Ascending aorta (tissue), 2 donors: ENCODE measurements around the gene FAM222A. TPM values are rescaled to one million over a fixed set of nuclear protein-coding genes. Genes with fewer than 3 reads are reported as not detected.

Experiments used
- DNase-seq, 2 donors: peaks; one replicate each; pipeline ENCODE4 v3.0.0-alpha.2; 2019; ENCODE audit warnings: low spot score in 2 of 2
- H3K27ac ChIP-seq, 2 donors: fragments of 200-600 bp; sonication (generic); one replicate each; pipeline ENCODE4 v1.5.1; 2016 to 2017; ENCODE audit warnings: mild to moderate bottlenecking in 1 of 2
- H3K27me3 ChIP-seq: fragments of 200-600 bp; sonication (generic); one replicate; pipeline ENCODE4 v1.5.1; 2017
- H3K36me3 ChIP-seq, 2 donors: fragments of 200-600 bp; sonication (generic); one replicate each; pipeline ENCODE4 v1.5.1; 2016
- H3K4me1 ChIP-seq, 2 donors: fragments of 200-600 bp; sonication (generic); one replicate each; pipeline ENCODE4 v1.5.1; 2016 to 2017; ENCODE audit warnings: mild to moderate bottlenecking in 1 of 2
- H3K4me3 ChIP-seq, 2 donors: fragments of 200-600 bp; sonication (generic); one replicate each; pipeline ENCODE4 v1.5.1; 2016 to 2017; ENCODE audit warnings: mild to moderate bottlenecking in 1 of 2
- H3K9me3 ChIP-seq, 2 donors: fragments of 200-600 bp; sonication (generic); one replicate each; pipeline ENCODE4 v1.5.1; 2016
- intact Hi-C: fragments of 100-400 bp; cut with DNase I; formaldehyde crosslinking; loops from one replicate; pipeline ENCODE4 v1.15.1; 2023
- total RNA-seq: library from RNA; depleted of rRNA; stranded (reverse); fragments of >200 nt; gene quantifications from one replicate; pipeline ENCODE4 v1.1.0, GENCODE V29; 2016
- TF ChIP-seq, protein P1 (sequence below), 3 experiments: fragments of 200-600 bp in 2 of 3; fragments of 450-650 bp in 1 of 3; sonication (generic) in 2 of 3; IDR thresholded peaks; one replicate each; pipeline ENCODE4 v1.5.1; 2016 to 2019; ENCODE audit warnings: antibody characterized with exemption in 3 of 3, mild to moderate bottlenecking in 1 of 3, moderate library complexity in 1 of 3

Gene FAM222A
- total RNA-seq, 1 donor from 2014 or later: 3.3 TPM

- Histone ChIP-seq H3K27ac (no peak overlapping the region), H3K4me1 (no peaks in the 10 kb centered on the region), H3K36me3 (no peaks in the 10 kb centered on the region), H3K9me3 (no peaks in the 10 kb centered on the region), H3K27me3 (no peaks in the 10 kb centered on the region), H3K4me3 (no peak overlapping the region)
- peak in 1 of 2 donors; percentile 25 for DNase-seq
- intact Hi-C loops: no loop called here
- TF ChIP-seq, protein P1, sequence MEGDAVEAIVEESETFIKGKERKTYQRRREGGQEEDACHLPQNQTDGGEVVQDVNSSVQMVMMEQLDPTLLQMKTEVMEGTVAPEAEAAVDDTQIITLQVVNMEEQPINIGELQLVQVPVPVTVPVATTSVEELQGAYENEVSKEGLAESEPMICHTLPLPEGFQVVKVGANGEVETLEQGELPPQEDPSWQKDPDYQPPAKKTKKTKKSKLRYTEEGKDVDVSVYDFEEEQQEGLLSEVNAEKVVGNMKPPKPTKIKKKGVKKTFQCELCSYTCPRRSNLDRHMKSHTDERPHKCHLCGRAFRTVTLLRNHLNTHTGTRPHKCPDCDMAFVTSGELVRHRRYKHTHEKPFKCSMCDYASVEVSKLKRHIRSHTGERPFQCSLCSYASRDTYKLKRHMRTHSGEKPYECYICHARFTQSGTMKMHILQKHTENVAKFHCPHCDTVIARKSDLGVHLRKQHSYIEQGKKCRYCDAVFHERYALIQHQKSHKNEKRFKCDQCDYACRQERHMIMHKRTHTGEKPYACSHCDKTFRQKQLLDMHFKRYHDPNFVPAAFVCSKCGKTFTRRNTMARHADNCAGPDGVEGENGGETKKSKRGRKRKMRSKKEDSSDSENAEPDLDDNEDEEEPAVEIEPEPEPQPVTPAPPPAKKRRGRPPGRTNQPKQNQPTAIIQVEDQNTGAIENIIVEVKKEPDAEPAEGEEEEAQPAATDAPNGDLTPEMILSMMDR (IDR thresholded peaks at IDR 0.05): no peak
These were observed 26.4 kb downstream of the FAM222A start for GRCh38 chr12:109739747-109740693.

GRCh38 chr12:109740694-109741245 is 27.1 kb downstream of the FAM222A start:
- H3K27ac ChIP-seq: no peak overlapping the region
- H3K27me3 ChIP-seq: no peaks in the 10 kb centered on the region
- no peaks in the 10 kb centered on the region for H3K9me3 ChIP-seq
- no peaks in the 10 kb centered on the region for H3K36me3 ChIP-seq
- intact Hi-C loops: no loop called here
- H3K4me1 ChIP-seq: no peaks in the 10 kb centered on the region
- no peak for DNase-seq
- no peak overlapping the region for H3K4me3 ChIP-seq
- TF ChIP-seq, protein P1 (IDR thresholded peaks at IDR 0.05): no peak

DNA sequence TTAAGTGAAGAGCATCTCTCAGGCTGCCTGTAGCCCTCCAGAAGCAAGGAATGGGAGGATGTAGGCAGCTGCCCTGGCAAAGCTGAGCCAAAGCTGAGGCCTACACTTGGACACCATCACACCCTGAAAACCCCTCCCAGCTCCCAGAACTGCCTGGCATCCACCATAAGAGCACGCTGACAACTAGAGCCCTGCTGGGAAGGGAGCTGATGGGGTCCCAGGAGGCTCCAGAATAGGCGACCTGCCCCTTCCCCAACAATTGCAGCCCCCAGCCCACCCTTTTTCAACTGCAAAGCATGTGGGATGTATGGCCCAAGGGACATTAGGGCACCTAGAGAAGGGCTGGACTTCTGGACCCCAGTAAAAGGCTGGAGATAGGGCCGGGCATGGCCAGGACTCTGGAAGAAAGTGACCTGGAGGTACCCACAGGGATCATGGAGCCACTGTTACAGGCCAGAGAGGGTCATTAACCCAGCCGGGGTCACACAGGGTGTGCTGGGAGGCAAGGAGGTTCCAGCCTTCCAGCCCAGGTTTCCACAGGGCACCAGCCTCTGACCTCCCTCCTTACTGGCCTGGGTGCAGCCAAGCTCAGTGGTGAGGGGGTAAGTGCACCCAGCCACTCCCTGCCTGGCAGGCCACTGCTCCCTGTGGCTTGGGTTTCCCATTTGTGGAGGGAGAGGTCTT is 27.8 kb downstream of the FAM222A start:
- no peaks in the 10 kb centered on the region for H3K9me3 ChIP-seq
- no peak overlapping the region for H3K27ac ChIP-seq
- H3K36me3 ChIP-seq: no peaks in the 10 kb centered on the region
- intact Hi-C loops: no loop called here
- no peaks in the 10 kb centered on the region for H3K27me3 ChIP-seq
- no peak overlapping the region for H3K4me3 ChIP-seq
- TF ChIP-seq, protein P1 (IDR thresholded peaks at IDR 0.05): no peak
- no peaks in the 10 kb centered on the region for H3K4me1 ChIP-seq
- DNase-seq: peak in 1 of 2 donors; percentile 40

DNA sequence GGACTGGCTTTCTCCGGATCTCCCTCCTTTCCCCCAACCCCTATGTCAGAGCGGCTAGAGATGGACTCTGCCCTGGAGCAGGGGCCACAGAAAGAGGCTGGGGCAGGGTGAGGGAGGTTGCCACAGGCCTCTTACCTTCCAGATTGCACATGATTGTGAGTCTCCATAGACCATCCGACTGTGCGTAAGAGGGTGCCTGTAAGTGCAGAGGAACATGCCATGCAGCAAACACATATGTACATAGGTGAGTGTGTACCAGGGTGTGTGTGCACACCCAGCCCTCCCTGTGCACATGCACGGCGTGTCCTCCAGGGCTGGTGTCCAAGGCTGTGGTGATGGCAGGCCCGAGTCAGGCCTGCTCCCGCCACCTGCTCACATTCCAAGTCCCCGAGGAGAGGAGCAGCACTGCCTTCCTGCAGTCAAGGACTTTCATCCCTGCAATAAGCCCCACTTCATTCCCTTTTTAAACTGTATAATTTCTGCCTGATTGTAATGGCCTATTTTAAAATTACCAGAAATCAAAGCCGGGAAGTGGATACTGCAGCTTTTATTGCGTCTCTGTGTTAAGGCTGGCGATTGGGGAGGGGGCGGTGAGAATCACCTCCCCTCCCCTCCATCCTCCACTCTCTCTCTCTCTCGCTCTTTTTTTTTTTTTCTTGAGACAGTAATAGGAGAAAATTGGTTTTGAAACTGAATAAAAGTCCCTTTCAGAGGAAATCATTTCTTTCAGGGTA is 28.5 kb downstream of the FAM222A start:
- intact Hi-C loops: no loop called here
- DNase-seq: peak in 1 of 2 donors; percentile 55
- H3K27ac ChIP-seq: no peak overlapping the region
- TF ChIP-seq, protein P1 (IDR thresholded peaks at IDR 0.05): no peak
- H3K36me3 ChIP-seq: no peaks in the 10 kb centered on the region
- H3K9me3 ChIP-seq: no peaks in the 10 kb centered on the region
- no peaks in the 10 kb centered on the region for H3K4me1 ChIP-seq
- H3K27me3 ChIP-seq: no peaks in the 10 kb centered on the region
- no peak overlapping the region for H3K4me3 ChIP-seq
